Thymus (tissue), 11 donors: ENCODE results near the gene LAMB1. TPM values are rescaled to one million over a fixed set of nuclear protein-coding genes. Genes with fewer than 3 reads are reported as not detected.
"Not testable (repeated sequence)": the region's sequence is repeated elsewhere in the genome, so short reads cannot be mapped to it uniquely, and the experiment has no call there.

Source experiments
- DNase-seq, 9 donors: peaks; one replicate each; pipeline ENCODE4 v3.0.0-alpha.2; 2013; ENCODE audit warnings: low spot score in 9 of 9, low read depth in 6 of 9, missing footprints in 1 of 9
- H3K27ac ChIP-seq, 2 donors: one replicate each; pipeline ENCODE4 v1.5.1; 2013; ENCODE audit warnings: control low read depth in 1 of 2, low read depth in 1 of 2, low read length in 1 of 2, mild to moderate bottlenecking in 1 of 2, moderate library complexity in 1 of 2
- H3K27me3 ChIP-seq, 2 donors: one replicate each; pipeline ENCODE4 v1.5.1; 2013; ENCODE audit warnings: low read length in 1 of 2; ENCODE audit not compliant: control insufficient read depth in 2 of 2, insufficient read depth in 1 of 2
- H3K36me3 ChIP-seq, 2 donors: one replicate each; pipeline ENCODE4 v1.5.1; 2013; ENCODE audit warnings: low read length in 1 of 2, mild to moderate bottlenecking in 1 of 2, moderate library complexity in 1 of 2; ENCODE audit not compliant: control insufficient read depth in 2 of 2, insufficient read depth in 2 of 2
- H3K4me1 ChIP-seq, 2 donors: one replicate each; pipeline ENCODE4 v1.5.1; 2013; ENCODE audit warnings: low read length in 2 of 2; ENCODE audit not compliant: control insufficient read depth in 2 of 2, insufficient read depth in 2 of 2
- H3K4me3 ChIP-seq, 2 donors: one replicate each; pipeline ENCODE4 v1.5.1; 2013; ENCODE audit warnings: low read length in 2 of 2, control low read depth in 1 of 2, mild to moderate bottlenecking in 1 of 2
- H3K9me3 ChIP-seq, 2 donors: one replicate each; pipeline ENCODE4 v1.5.1; 2013; ENCODE audit warnings: low read length in 1 of 2, mild to moderate bottlenecking in 1 of 2; ENCODE audit not compliant: control insufficient read depth in 2 of 2, insufficient read depth in 1 of 2
- WGBS: extraction: QIAGEN DNeasy Blood & Tissue Kit; methylation state at CpG from one replicate; pipeline ENCODE4 v1.1.7; 2013; 5-methylcytosine and 5-hydroxymethylcytosine counted together
- polyA plus RNA-seq: library from polyadenylated mRNA; stranded (reverse); fragments of 200-250 nt; gene quantifications from one replicate; pipeline ENCODE4 v1.2.3, GENCODE V29; 2013
- total RNA-seq: library from RNA; stranded (reverse); fragments of 120-200 nt; gene quantifications from one replicate; pipeline ENCODE4 v1.2.4, GENCODE V29; 2013
- donor health status: healthy.

LAMB1 gene
- total and polyA plus RNA-seq, 2 donors = 33.4 to 251 TPM

- no peak for DNase-seq
- Histone ChIP-seq H3K27me3 (no peaks in the 10 kb centered on the region), H3K36me3 (no peaks in the 10 kb centered on the region)
These were observed 36.0 kb upstream of the LAMB1 start for GRCh38 chr7:108038986-108039385.

GRCh38 chr7:108037741-108038140 is 34.8 kb upstream of the LAMB1 start:
- WGBS = 96% methylated on average over 1 of the region's 1 CpG
- Histone ChIP-seq H3K27me3 (no peaks in the 10 kb centered on the region), H3K9me3 (no peaks in the 10 kb centered on the region), H3K4me1 (no peaks in the 10 kb centered on the region), H3K27ac (no peak overlapping the region), H3K4me3 (no peak overlapping the region), H3K36me3 (no peaks in the 10 kb centered on the region)
- no peak for DNase-seq

More at GRCh38 chr7:108038986-108039385, 36.0 kb upstream of the LAMB1 start:
- no peaks in the 10 kb centered on the region for H3K4me1 ChIP-seq
- H3K27ac ChIP-seq = no peak overlapping the region
- H3K9me3 ChIP-seq = no peaks in the 10 kb centered on the region
- no peak overlapping the region for H3K4me3 ChIP-seq

GRCh38 chr7:108037140-108037539 is 34.2 kb upstream of the LAMB1 start:
- Histone ChIP-seq H3K27me3 (no peaks in the 10 kb centered on the region), H3K9me3 (no peaks in the 10 kb centered on the region), H3K4me3 (no peak overlapping the region), H3K27ac (no peak overlapping the region), H3K36me3 (no peaks in the 10 kb centered on the region), H3K4me1 (no peaks in the 10 kb centered on the region)
- DNase-seq = no peak
- 80% methylated on average over 3 of the region's 3 CpGs for WGBS

- no peak for DNase-seq
- Histone ChIP-seq H3K27me3 (no peaks in the 10 kb centered on the region), H3K27ac (no peak overlapping the region), H3K4me3 (no peak overlapping the region), H3K36me3 (no peaks in the 10 kb centered on the region), H3K9me3 (no peaks in the 10 kb centered on the region), H3K4me1 (no peaks in the 10 kb centered on the region)
- 90% methylated on average over 2 of the region's 2 CpGs for WGBS
These were observed 31.6 kb upstream of the LAMB1 start for GRCh38 chr7:108034586-108034985.

GRCh38 chr7:108033776-108034497 is 31.0 kb upstream of the LAMB1 start:
- no peaks in the 10 kb centered on the region for H3K4me1 ChIP-seq
- H3K27ac ChIP-seq = no peak overlapping the region
- whole genome bisulfite sequencing = 95% methylated on average over 5 of the region's 5 CpGs
- DNase-seq = no peak
- no peaks in the 10 kb centered on the region for H3K9me3 ChIP-seq
- no peaks in the 10 kb centered on the region for H3K36me3 ChIP-seq
- H3K27me3 ChIP-seq = no peaks in the 10 kb centered on the region
- no peak overlapping the region for H3K4me3 ChIP-seq

- H3K9me3 ChIP-seq, H3K36me3 ChIP-seq, DNase-seq, H3K27ac ChIP-seq, H3K27me3 ChIP-seq, H3K4me1 ChIP-seq, H3K4me3 ChIP-seq: not testable (repeated sequence)
- WGBS = 95% methylated on average over 8 of the region's 8 CpGs
These were observed 30.3 kb upstream of the LAMB1 start for GRCh38 chr7:108033309-108033708.

- Histone ChIP-seq H3K27ac (no peak overlapping the region), H3K36me3 (no peaks in the 10 kb centered on the region), H3K27me3 (no peaks in the 10 kb centered on the region), H3K4me1 (no peaks in the 10 kb centered on the region), H3K4me3 (no peak overlapping the region), H3K9me3 (no peaks in the 10 kb centered on the region)
- WGBS = over 99% methylated on average over 3 of the region's 3 CpGs
- no peak for DNase-seq
These were observed 27.6 kb upstream of the LAMB1 start for GRCh38 chr7:108030516-108030915.

- no peak for DNase-seq
- H3K9me3 ChIP-seq = no peaks in the 10 kb centered on the region
- WGBS = 96% methylated on average over 3 of the region's 3 CpGs
- H3K36me3 ChIP-seq = no peaks in the 10 kb centered on the region
- H3K27ac ChIP-seq = no peak overlapping the region
- no peak overlapping the region for H3K4me3 ChIP-seq
- H3K27me3 ChIP-seq = no peaks in the 10 kb centered on the region
- no peaks in the 10 kb centered on the region for H3K4me1 ChIP-seq
These were observed 26.1 kb upstream of the LAMB1 start for GRCh38 chr7:108029034-108029433.

- no peaks in the 10 kb centered on the region for H3K27me3 ChIP-seq
- 90% methylated on average over 2 of the region's 2 CpGs for whole genome bisulfite sequencing
- H3K9me3 ChIP-seq = no peaks in the 10 kb centered on the region
- DNase-seq = no peak
- H3K36me3 ChIP-seq = no peaks in the 10 kb centered on the region
- no peak overlapping the region for H3K27ac ChIP-seq
- H3K4me1 ChIP-seq = no peaks in the 10 kb centered on the region
- no peak overlapping the region for H3K4me3 ChIP-seq
These were observed 25.1 kb upstream of the LAMB1 start for GRCh38 chr7:108028111-108028510.
